Astrocyte (in vitro differentiated cells and primary cell): ENCODE measurements around the gene MYADM.
"Not testable (repeated sequence)": the region's sequence is repeated elsewhere in the genome, so short reads cannot be mapped to it uniquely, and the experiment has no call there.

Source experiments
- EZH2 ChIP-seq: IDR thresholded peaks from 2 replicates; pipeline ENCODE4 v1.6.1; 2012; ENCODE audit warnings: mild to moderate bottlenecking, low read length, inconsistent platforms; ENCODE audit not compliant: insufficient read depth
- TF ChIP-seq, protein P1 (sequence below): IDR thresholded peaks from 2 replicates; pipeline ENCODE4 v1.5.1; 2011; ENCODE audit warnings: low read depth, mild to moderate bottlenecking, inconsistent platforms, low read length, moderate library complexity; ENCODE audit not compliant: insufficient read depth

DNA sequence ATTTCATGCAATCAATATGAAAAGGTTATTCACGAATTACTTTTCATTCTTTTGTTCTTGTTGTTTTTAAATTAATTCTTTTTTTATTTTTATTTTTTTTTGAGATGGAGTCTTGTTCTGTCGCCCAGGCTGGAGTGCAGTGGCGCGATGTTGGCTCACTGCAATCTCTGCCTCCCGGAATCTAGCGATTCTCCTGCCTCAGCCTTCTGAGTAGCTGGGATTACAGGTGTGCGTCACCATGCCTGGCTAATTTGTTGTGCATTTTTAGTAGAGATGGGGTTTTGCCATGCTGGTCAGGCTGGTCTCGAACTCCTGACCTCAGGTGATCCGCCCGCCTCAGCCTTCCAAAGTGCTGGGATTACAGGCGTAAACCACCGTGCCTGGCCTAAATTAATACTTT is 27.4 kb upstream of the MYADM start:
- TF ChIP-seq, protein P1, sequence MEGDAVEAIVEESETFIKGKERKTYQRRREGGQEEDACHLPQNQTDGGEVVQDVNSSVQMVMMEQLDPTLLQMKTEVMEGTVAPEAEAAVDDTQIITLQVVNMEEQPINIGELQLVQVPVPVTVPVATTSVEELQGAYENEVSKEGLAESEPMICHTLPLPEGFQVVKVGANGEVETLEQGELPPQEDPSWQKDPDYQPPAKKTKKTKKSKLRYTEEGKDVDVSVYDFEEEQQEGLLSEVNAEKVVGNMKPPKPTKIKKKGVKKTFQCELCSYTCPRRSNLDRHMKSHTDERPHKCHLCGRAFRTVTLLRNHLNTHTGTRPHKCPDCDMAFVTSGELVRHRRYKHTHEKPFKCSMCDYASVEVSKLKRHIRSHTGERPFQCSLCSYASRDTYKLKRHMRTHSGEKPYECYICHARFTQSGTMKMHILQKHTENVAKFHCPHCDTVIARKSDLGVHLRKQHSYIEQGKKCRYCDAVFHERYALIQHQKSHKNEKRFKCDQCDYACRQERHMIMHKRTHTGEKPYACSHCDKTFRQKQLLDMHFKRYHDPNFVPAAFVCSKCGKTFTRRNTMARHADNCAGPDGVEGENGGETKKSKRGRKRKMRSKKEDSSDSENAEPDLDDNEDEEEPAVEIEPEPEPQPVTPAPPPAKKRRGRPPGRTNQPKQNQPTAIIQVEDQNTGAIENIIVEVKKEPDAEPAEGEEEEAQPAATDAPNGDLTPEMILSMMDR = not testable (repeated sequence)
- not testable (repeated sequence) for TF ChIP-seq EZH2
